NOMO-1 treated with dmso at 0.1 percent for 144 hours (cell line): ENCODE data around the gene NACC1.
A peak's percentile ranks its signal among the peaks of the same experiment; 100 is the strongest.
"Not testable (repeated sequence)": the region's sequence is repeated elsewhere in the genome, so short reads cannot be mapped to it uniquely, and the experiment has no call there.

Experiments
- DNase-seq: peaks from one replicate; lab custom pipeline; 2025; ENCODE audit not compliant: unreplicated experiment; lab: John Stamatoyannopoulos, UW

The NACC1 gene

GRCh38 chr19:13160557-13160956 is 42.5 kb downstream of the NACC1 start:
- no peak for DNase-seq

GRCh38 chr19:13162724-13163608 is 44.9 kb downstream of the NACC1 start:
- DNase-seq: peak; percentile 91

GRCh38 chr19:13163609-13164342 is 45.7 kb downstream of the NACC1 start:
- no peak for DNase-seq

- DNase-seq: no peak
These were observed 46.5 kb downstream of the NACC1 start for GRCh38 chr19:13164343-13165161.

- no peak for DNase-seq
These were observed 47.3 kb downstream of the NACC1 start for GRCh38 chr19:13165162-13165997.

- not testable (repeated sequence) for DNase-seq
These were observed 48.1 kb downstream of the NACC1 start for GRCh38 chr19:13166151-13166550.

GRCh38 chr19:13169769-13170168 is 51.7 kb downstream of the NACC1 start:
- DNase-seq: no peak

- no peak for DNase-seq
These were observed 53.1 kb downstream of the NACC1 start for GRCh38 chr19:13171146-13171545.

- no peak for DNase-seq
These were observed 54.5 kb downstream of the NACC1 start for GRCh38 chr19:13172346-13173138.

- no peak for DNase-seq
These were observed 55.2 kb downstream of the NACC1 start for GRCh38 chr19:13173139-13173737.

GRCh38 chr19:13176345-13176744 is 58.3 kb downstream of the NACC1 start:
- no peak for DNase-seq

GRCh38 chr19:13177584-13177983 is 59.5 kb downstream of the NACC1 start:
- DNase-seq: not testable (repeated sequence)

GRCh38 chr19:13178291-13178690 is 60.2 kb downstream of the NACC1 start:
- DNase-seq: not testable (repeated sequence)

GRCh38 chr19:13181747-13182388 is 63.8 kb downstream of the NACC1 start:
- DNase-seq: no peak

- not testable (repeated sequence) for DNase-seq
These were observed 66.9 kb downstream of the NACC1 start for GRCh38 chr19:13184926-13185325.

- not testable (repeated sequence) for DNase-seq
These were observed 67.9 kb downstream of the NACC1 start for GRCh38 chr19:13185763-13186657.

- DNase-seq: not testable (repeated sequence)
These were observed 68.6 kb downstream of the NACC1 start for GRCh38 chr19:13186688-13187087.

GRCh38 chr19:13187419-13187818 is 69.4 kb downstream of the NACC1 start:
- DNase-seq: no peak
